Thyroid gland (tissue), 4 donors: ENCODE results near the gene LGI2. TPM values are rescaled to one million over a fixed set of nuclear protein-coding genes. Genes with fewer than 3 reads are reported as not detected.

Source experiments
- DNase-seq, 2 donors: peaks; one replicate each; pipeline ENCODE4 v3.0.0-alpha.2; 2019
- H3K27ac ChIP-seq, 3 donors: fragments of 200-600 bp; sonication (generic); 1 replicate in 2 of 3; 2 replicates in 1 of 3; pipeline ENCODE4 v1.5.1; 2016 to 2019; ENCODE audit warnings: mild to moderate bottlenecking in 1 of 3, moderate library complexity in 1 of 3
- H3K27me3 ChIP-seq: fragments of 200-600 bp; sonication (generic); one replicate; pipeline ENCODE4 v1.5.1; 2019
- H3K36me3 ChIP-seq, 2 donors: fragments of 200-600 bp; sonication (generic); one replicate each; pipeline ENCODE4 v1.5.1; 2016 to 2019
- H3K4me1 ChIP-seq, 2 donors: fragments of 200-600 bp; sonication (generic); one replicate each; pipeline ENCODE4 v1.5.1; 2017 to 2019
- H3K4me3 ChIP-seq, 3 donors: fragments of 200-600 bp; sonication (generic); replicated peaks in 1 of 3; 1 replicate in 2 of 3; 2 replicates in 1 of 3; pipeline ENCODE4 v1.5.1; 2016; ENCODE audit warnings: mild to moderate bottlenecking in 1 of 3
- H3K9me3 ChIP-seq: fragments of 200-600 bp; sonication (generic); one replicate; pipeline ENCODE4 v1.5.1; 2017
- POLR2A ChIP-seq, 2 donors: fragments of 450-650 bp; IDR thresholded peaks; one replicate each; pipeline ENCODE4 v1.6.1; 2017; ENCODE audit warnings: antibody characterized with exemption in 2 of 2, mild to moderate bottlenecking in 2 of 2, moderate library complexity in 1 of 2
- WGBS, 2 donors: methylation state at CpG; one replicate each; pipeline ENCODE4 v1.1.5; 2017; 5-methylcytosine and 5-hydroxymethylcytosine counted together
- intact Hi-C: fragments of 100-400 bp; cut with DNase I; formaldehyde crosslinking; loops from one replicate; pipeline ENCODE4 v1.15.1; 2023
- total RNA-seq, 4 donors: library from RNA; depleted of rRNA; stranded (reverse); fragments of >200 nt; gene quantifications; one replicate each; pipeline ENCODE4 v1.2.3, GENCODE V29; 2016
- TF ChIP-seq, protein P1 (sequence below), 6 experiments: fragments of 200-600 bp in 3 of 6; fragments of 450-650 bp in 3 of 6; sonication (generic) in 3 of 6; IDR thresholded peaks; one replicate each; pipeline ENCODE4 v1.5.1; 2016 to 2019; ENCODE audit warnings: antibody characterized with exemption in 6 of 6, mild to moderate bottlenecking in 2 of 6, inconsistent platforms in 1 of 6, moderate library complexity in 1 of 6

The LGI2 gene
- total RNA-seq, 4 donors from 2014 or later = 0.45 to 3.7 (median 2.2) TPM

DNA sequence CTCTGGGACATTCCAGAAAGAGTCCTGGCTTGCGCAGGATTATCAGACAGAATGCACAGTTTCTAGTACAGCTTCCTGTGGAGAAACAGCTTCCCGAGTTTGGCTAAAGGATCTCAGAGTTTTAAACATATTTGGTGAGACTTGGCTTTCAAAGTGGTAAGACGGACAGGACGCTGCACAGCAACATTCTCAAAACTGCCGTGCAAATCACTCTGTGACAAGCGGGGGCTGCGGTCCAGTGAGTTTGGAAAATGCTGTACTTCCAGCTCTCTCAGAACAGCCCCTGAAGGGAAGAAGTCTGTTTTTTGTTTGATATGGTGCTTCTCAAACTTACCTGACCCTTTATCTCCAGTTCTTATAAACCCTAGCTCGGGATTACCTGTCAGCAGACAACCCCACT, 18.1 kb downstream of the LGI2 start:
- H3K4me3 ChIP-seq = no peak overlapping the region
- H3K9me3 ChIP-seq = no peaks in the 10 kb centered on the region
- intact Hi-C loops = no loop called here
- 21 to 44% methylated on average over 8 of the region's 8 CpGs for WGBS, 2 donors
- peak; percentile 83 to 89 for DNase-seq
- TF ChIP-seq, protein P1, sequence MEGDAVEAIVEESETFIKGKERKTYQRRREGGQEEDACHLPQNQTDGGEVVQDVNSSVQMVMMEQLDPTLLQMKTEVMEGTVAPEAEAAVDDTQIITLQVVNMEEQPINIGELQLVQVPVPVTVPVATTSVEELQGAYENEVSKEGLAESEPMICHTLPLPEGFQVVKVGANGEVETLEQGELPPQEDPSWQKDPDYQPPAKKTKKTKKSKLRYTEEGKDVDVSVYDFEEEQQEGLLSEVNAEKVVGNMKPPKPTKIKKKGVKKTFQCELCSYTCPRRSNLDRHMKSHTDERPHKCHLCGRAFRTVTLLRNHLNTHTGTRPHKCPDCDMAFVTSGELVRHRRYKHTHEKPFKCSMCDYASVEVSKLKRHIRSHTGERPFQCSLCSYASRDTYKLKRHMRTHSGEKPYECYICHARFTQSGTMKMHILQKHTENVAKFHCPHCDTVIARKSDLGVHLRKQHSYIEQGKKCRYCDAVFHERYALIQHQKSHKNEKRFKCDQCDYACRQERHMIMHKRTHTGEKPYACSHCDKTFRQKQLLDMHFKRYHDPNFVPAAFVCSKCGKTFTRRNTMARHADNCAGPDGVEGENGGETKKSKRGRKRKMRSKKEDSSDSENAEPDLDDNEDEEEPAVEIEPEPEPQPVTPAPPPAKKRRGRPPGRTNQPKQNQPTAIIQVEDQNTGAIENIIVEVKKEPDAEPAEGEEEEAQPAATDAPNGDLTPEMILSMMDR (IDR thresholded peaks at IDR 0.05) = no peak
- no peak for TF ChIP-seq POLR2A (IDR thresholded peaks at IDR 0.05)
- H3K4me1 ChIP-seq = peaks cover 11 to 21% of the 10 kb centered on the region in 2 donors
- no peaks in the 10 kb centered on the region for H3K27me3 ChIP-seq
- H3K27ac ChIP-seq = peak overlapping the region; percentile 61 to 78 (median 63)
- H3K36me3 ChIP-seq = no peaks in the 10 kb centered on the region

DNA sequence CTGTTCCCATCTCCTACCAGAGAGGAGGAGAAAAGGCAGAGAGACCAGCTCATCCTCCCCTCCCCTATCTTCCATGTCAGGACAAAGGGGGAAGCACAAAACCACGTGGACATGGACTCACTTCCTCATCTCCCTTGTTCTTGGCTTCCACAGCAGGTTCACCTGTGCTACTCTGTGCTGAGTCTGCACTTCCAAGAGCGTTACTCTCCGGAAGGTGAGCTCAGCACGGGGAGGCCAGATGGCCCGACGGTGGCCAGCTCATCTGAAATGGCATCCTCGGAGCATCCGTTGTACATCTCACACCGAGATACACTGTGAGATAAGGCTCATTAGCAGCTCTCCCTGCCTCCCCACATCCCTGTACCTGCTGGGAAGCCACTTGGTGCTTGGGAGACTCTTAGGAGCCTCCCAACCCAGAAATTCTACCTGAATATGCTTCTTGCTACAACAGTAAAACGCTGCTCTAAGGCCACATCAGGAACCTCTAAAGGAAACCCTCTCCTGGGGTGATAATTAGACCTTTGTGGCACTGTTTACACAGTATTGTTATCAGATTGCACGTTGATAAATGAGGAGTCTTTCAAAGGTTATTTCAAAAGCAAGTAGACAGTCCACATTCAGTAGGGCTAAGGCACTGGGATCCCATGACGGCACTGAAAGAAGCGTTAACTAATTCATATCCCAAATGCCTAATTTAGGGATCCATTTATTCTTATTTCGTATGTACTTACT, 19.4 kb downstream of the LGI2 start:
- H3K9me3 ChIP-seq = no peaks in the 10 kb centered on the region
- WGBS, 2 donors = 80 to 85% methylated on average over 14 of the region's 14 CpGs

GRCh38 chr4:25007598-25007997, 23.1 kb downstream of the LGI2 start:
- intact Hi-C loops = no loop called here
- DNase-seq = no peak
- WGBS, 2 donors = 91 to 92% methylated on average over 2 of the region's 2 CpGs

More for the DNA sequence above, 19.4 kb downstream of the LGI2 start:
- Histone ChIP-seq H3K27ac (no peak overlapping the region), H3K36me3 (no peaks in the 10 kb centered on the region), H3K4me1 (peaks cover 11 to 21% of the 10 kb centered on the region in 2 donors), H3K4me3 (no peak overlapping the region), H3K27me3 (no peaks in the 10 kb centered on the region)
- TF ChIP-seq POLR2A (IDR thresholded peaks at IDR 0.05) = no peak
- TF ChIP-seq, protein P1 (IDR thresholded peaks at IDR 0.05) = no peak
- intact Hi-C loops = no loop called here
- no peak for DNase-seq

GRCh38 chr4:25002681-25003080, 28.1 kb downstream of the LGI2 start:
- WGBS, 2 donors = 68 to 81% methylated on average over 1 of the region's 1 CpG
- H3K27me3 ChIP-seq = no peaks in the 10 kb centered on the region
- no peak overlapping the region for H3K4me3 ChIP-seq
- no peaks in the 10 kb centered on the region for H3K9me3 ChIP-seq
- H3K36me3 ChIP-seq = no peaks in the 10 kb centered on the region
- intact Hi-C loops = no loop called here
- no peak for TF ChIP-seq POLR2A (IDR thresholded peaks at IDR 0.05)
- TF ChIP-seq, protein P1 (IDR thresholded peaks at IDR 0.05) = no peak
- H3K27ac ChIP-seq = no peak overlapping the region
- no peak for DNase-seq
- H3K4me1 ChIP-seq = no peaks in the 10 kb centered on the region

More at GRCh38 chr4:25007598-25007997, 23.1 kb downstream of the LGI2 start:
- TF ChIP-seq POLR2A (IDR thresholded peaks at IDR 0.05) = no peak
- TF ChIP-seq, protein P1 (IDR thresholded peaks at IDR 0.05) = no peak
- H3K9me3 ChIP-seq = no peaks in the 10 kb centered on the region
- H3K27me3 ChIP-seq = no peaks in the 10 kb centered on the region
- H3K27ac ChIP-seq = no peak overlapping the region
- H3K4me3 ChIP-seq = no peak overlapping the region
- no peaks in the 10 kb centered on the region for H3K36me3 ChIP-seq
- peaks cover 0 to 3% of the 10 kb centered on the region in 2 donors for H3K4me1 ChIP-seq

DNA sequence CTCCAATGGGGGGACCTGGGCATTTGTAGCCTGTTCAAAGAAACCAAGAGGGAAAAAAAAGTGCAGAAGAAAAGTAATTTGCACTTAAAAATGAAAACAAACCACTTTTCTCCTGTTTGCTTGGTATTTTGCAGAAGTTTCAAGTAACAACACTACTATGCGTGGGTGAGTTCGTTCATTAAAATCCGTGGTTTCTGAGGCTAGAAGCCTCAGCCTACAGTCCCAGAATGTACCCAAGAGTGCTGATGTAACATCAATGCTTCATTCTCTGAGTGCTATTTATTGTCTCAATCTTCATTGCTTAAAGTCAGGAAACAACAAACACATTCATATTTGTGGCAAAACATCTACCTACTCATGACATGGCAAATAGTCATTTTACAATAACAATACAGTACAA, 29.2 kb downstream of the LGI2 start:
- no peak for DNase-seq
- H3K9me3 ChIP-seq = no peaks in the 10 kb centered on the region
- intact Hi-C loops = no loop called here
- no peak for TF ChIP-seq POLR2A (IDR thresholded peaks at IDR 0.05)
- TF ChIP-seq, protein P1 (IDR thresholded peaks at IDR 0.05) = no peak
- H3K36me3 ChIP-seq = no peaks in the 10 kb centered on the region
- no peak overlapping the region for H3K4me3 ChIP-seq
- no peaks in the 10 kb centered on the region for H3K4me1 ChIP-seq
- 83 to 90% methylated on average over 3 of the region's 3 CpGs for WGBS, 2 donors
- no peaks in the 10 kb centered on the region for H3K27me3 ChIP-seq
- H3K27ac ChIP-seq = no peak overlapping the region
